Esophagus squamous epithelium (tissue), 5 donors: ENCODE data around the gene TRIOBP. TPM values are rescaled to one million over a fixed set of nuclear protein-coding genes. Genes with fewer than 3 reads are reported as not detected.

Source experiments
- DNase-seq: peaks from one replicate; lab custom pipeline; 2025; lab: John Stamatoyannopoulos, UW
- H3K27ac ChIP-seq, 4 donors: fragments of 200-600 bp; sonication (generic); one replicate each; pipeline ENCODE4 v1.5.1; 2016 to 2019; ENCODE audit warnings: mild to moderate bottlenecking in 1 of 4
- H3K27me3 ChIP-seq, 4 donors: fragments of 200-600 bp; sonication (generic); 1 replicate in 3 of 4; 2 replicates in 1 of 4; pipeline versions ENCODE4 v1.5.1 to v1.6.0; 2017 to 2021; ENCODE audit warnings: antibody characterized with exemption in 1 of 4
- H3K36me3 ChIP-seq, 3 donors: fragments of 200-600 bp; sonication (generic); one replicate each; pipeline ENCODE4 v1.5.1; 2016 to 2019
- H3K4me1 ChIP-seq, 3 donors: fragments of 200-600 bp; sonication (generic); one replicate each; pipeline ENCODE4 v1.5.1; 2017 to 2019
- H3K4me3 ChIP-seq, 4 donors: fragments of 200-600 bp; sonication (generic); 1 replicate in 3 of 4; 2 replicates in 1 of 4; pipeline ENCODE4 v1.5.1; 2016 to 2019; ENCODE audit warnings: mild to moderate bottlenecking in 2 of 4, moderate library complexity in 1 of 4
- H3K9me3 ChIP-seq, 3 donors: fragments of 200-600 bp; sonication (generic); one replicate each; pipeline ENCODE4 v1.5.1; 2016 to 2019
- POLR2A ChIP-seq, 4 donors: fragments of 450-650 bp; IDR thresholded peaks; one replicate each; pipeline ENCODE4 v1.6.1; 2017; ENCODE audit warnings: antibody characterized with exemption in 4 of 4, mild to moderate bottlenecking in 4 of 4, moderate library complexity in 3 of 4
- WGBS, 2 donors: methylation state at CpG; one replicate each; pipeline ENCODE4 v1.1.5; 2018; 5-methylcytosine and 5-hydroxymethylcytosine counted together
- intact Hi-C: fragments of 100-400 bp; cut with DNase I; formaldehyde crosslinking; loops from one replicate; pipeline ENCODE4 v1.15.0; 2022
- total RNA-seq, 4 donors: library from RNA; depleted of rRNA; stranded (reverse); fragments of >200 nt; gene quantifications; one replicate each; pipeline ENCODE4 v1.1.0, GENCODE V29; 2016
- TF ChIP-seq, protein P1 (sequence below), 6 experiments: fragments of 450-650 bp in 4 of 6; fragments of 200-600 bp in 2 of 6; sonication (generic) in 2 of 6; IDR thresholded peaks; one replicate each; pipeline ENCODE4 v1.5.1; 2016 to 2019; ENCODE audit warnings: antibody characterized with exemption in 6 of 6, mild to moderate bottlenecking in 4 of 6, moderate library complexity in 4 of 6
- donor health status: DM: yes; HTN: yes; CAD: no.

The TRIOBP gene
- total RNA-seq, 4 donors from 2014 or later = 67.6 to 149 (median 108) TPM

DNA sequence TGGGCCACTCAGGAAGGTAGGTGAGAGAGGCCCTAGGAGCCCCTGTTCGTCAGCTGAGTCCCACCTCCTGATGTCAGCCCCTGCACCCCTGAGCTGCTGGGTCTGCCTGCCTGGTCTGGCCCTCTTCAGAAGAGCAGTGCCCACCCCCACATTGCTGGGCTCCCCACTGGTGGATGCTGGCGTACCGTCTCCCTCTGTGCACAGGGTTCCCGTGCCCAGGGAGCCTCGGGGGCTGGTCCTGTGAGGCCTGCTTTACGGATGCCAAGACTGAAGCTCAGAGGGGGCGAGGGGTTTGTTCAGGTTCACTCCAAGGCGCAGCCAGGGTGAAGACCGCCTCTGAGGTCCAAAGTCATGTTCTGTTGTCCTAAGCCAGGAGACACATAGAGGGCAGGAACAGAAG lies 66.2 kb downstream of the TRIOBP start:
- Histone ChIP-seq H3K4me3 (no peak overlapping the region), H3K27ac (peak overlapping the region in 3 of 4 donors; percentile 26 to 67 (median 66)), H3K36me3 (peaks cover 16 to 100% (median 43%) of the 10 kb centered on the region in 3 donors), H3K27me3 (no peaks in the 10 kb centered on the region), H3K9me3 (no peaks in the 10 kb centered on the region), H3K4me1 (peaks cover 0 to 19% (median 4%) of the 10 kb centered on the region in 3 donors)
- intact Hi-C loops = no loop called here
- DNase-seq = no peak
- WGBS, 2 donors = 84 to 88% methylated on average over 3 to 5 of the region's 9 CpGs
- TF ChIP-seq, protein P1, sequence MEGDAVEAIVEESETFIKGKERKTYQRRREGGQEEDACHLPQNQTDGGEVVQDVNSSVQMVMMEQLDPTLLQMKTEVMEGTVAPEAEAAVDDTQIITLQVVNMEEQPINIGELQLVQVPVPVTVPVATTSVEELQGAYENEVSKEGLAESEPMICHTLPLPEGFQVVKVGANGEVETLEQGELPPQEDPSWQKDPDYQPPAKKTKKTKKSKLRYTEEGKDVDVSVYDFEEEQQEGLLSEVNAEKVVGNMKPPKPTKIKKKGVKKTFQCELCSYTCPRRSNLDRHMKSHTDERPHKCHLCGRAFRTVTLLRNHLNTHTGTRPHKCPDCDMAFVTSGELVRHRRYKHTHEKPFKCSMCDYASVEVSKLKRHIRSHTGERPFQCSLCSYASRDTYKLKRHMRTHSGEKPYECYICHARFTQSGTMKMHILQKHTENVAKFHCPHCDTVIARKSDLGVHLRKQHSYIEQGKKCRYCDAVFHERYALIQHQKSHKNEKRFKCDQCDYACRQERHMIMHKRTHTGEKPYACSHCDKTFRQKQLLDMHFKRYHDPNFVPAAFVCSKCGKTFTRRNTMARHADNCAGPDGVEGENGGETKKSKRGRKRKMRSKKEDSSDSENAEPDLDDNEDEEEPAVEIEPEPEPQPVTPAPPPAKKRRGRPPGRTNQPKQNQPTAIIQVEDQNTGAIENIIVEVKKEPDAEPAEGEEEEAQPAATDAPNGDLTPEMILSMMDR (IDR thresholded peaks at IDR 0.05) = no peak
- no peak for TF ChIP-seq POLR2A (IDR thresholded peaks at IDR 0.05)

DNA sequence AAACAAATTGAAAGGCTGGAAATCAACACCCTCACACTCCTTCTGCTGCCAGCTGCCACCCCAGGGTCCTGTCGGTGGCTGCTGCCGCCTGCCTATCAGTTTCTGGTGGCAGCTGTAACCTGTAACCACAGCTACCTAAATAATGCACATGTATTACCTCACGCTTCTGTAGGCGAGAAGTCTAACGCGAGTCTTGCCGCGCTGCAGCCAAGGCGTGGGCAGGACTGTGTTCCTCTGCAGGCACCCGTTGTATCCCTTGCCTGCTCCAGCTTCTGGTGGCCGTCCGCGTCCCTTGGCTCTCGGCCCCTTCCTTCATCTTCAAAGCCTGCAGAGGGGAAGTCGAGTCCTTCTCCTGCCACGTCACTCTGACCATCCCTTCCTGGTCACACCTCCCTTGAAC lies 66.8 kb downstream of the TRIOBP start:
- Histone ChIP-seq H3K27ac (no peak overlapping the region), H3K27me3 (no peaks in the 10 kb centered on the region), H3K4me1 (peaks cover 0 to 19% (median 4%) of the 10 kb centered on the region in 3 donors), H3K36me3 (peaks cover 22 to 100% (median 38%) of the 10 kb centered on the region in 3 donors), H3K4me3 (no peak overlapping the region), H3K9me3 (no peaks in the 10 kb centered on the region)
- DNase-seq = no peak
- TF ChIP-seq, protein P1 (IDR thresholded peaks at IDR 0.05) = no peak
- TF ChIP-seq POLR2A (IDR thresholded peaks at IDR 0.05) = no peak
- WGBS, 2 donors = 88 to 92% methylated on average over 16 of the region's 16 CpGs
- intact Hi-C loops = no loop called here

DNA sequence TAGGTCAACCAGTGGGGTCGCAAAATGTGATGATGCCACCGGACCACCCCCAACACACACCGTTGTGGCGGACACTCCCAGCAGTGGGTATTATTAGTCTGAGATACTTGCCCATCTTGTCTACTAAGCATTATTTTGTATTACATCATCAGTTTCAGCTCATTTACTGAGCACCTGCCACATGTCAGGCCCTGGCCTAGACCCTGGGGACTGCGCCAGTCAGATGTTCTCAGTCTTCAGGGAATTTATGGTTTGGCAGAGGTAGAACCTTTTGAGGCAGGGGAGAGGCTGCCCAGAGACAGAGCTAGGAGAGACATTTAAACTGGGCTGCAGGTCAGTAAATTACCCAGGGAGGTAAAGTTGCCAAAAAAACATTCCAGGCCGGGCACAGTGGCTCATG lies 67.8 kb downstream of the TRIOBP start:
- Histone ChIP-seq H3K36me3 (peaks cover 24 to 100% (median 37%) of the 10 kb centered on the region in 3 donors), H3K27me3 (no peaks in the 10 kb centered on the region), H3K9me3 (no peaks in the 10 kb centered on the region), H3K4me3 (no peak overlapping the region), H3K4me1 (peaks cover 0 to 19% (median 4%) of the 10 kb centered on the region in 3 donors), H3K27ac (no peak overlapping the region)
- WGBS, 2 donors = 79 to 88% methylated on average over 5 to 6 of the region's 6 CpGs
- TF ChIP-seq, protein P1 (IDR thresholded peaks at IDR 0.05) = no peak
- TF ChIP-seq POLR2A (IDR thresholded peaks at IDR 0.05) = no peak
- intact Hi-C loops = no loop called here
- DNase-seq = no peak

DNA sequence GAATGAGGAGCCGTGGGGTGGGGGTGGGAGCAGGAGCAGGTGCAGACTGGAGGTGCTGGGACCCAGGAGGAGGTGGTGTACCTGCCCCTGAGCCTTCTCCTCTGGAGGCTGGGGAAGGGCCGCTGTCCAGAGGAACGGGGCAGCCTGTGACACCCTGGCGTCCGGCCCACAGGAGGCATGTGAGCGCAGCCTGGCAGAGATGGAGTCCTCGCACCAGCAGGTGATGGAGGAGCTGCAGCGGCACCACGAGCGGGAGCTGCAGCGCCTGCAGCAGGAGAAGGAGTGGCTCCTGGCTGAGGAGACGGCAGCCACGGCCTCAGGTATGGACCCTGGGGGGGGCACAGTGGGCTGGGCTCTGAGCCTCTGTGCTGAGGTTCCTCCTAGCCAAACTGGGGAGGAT lies 68.7 kb downstream of the TRIOBP start:
- intact Hi-C loops = no loop called here
- Histone ChIP-seq H3K36me3 (peaks cover 24 to 100% (median 37%) of the 10 kb centered on the region in 3 donors), H3K27me3 (no peaks in the 10 kb centered on the region), H3K4me1 (peaks cover 0 to 23% (median 4%) of the 10 kb centered on the region in 3 donors), H3K27ac (no peak overlapping the region), H3K4me3 (no peak overlapping the region), H3K9me3 (no peaks in the 10 kb centered on the region)
- WGBS, 2 donors = 86 to 96% methylated on average over 7 to 8 of the region's 13 CpGs
- TF ChIP-seq, protein P1 (IDR thresholded peaks at IDR 0.05) = no peak
- TF ChIP-seq POLR2A (IDR thresholded peaks at IDR 0.05) = no peak
- DNase-seq = no peak

DNA sequence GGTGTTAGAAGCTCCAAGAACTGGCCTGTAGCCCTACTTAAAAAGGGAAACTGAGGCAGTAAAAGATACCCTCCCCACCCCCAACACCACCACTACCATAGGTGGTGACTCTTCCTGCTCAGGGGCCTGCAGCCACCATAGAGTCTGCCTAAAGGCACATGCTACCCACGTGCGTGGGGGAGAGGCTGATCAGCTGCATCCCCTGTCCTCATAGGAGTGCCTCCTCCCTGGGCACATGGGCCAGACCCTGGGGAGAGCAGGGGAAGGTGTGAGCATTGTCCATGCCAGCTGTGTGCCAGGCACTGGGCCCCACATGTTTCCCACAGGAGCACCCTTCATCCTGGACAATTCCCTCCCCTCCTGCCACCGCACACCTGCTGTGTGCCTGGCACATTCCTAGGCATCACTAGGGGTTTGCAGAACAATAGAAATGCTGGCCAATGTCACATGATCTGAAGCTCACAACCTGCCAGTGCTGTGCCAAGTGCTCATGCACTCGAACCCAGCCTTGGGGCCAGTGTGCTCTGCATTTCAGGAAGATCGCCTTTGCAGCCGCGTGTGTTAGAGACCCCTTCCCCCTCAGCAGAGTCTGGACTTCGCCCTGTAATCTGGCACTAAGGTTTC lies 69.2 kb downstream of the TRIOBP start:
- no peak overlapping the region for H3K27ac ChIP-seq
- H3K4me1 ChIP-seq = peaks cover 0 to 28% (median 4%) of the 10 kb centered on the region in 3 donors
- peaks cover 24 to 100% (median 38%) of the 10 kb centered on the region in 3 donors for H3K36me3 ChIP-seq
- TF ChIP-seq, protein P1 (IDR thresholded peaks at IDR 0.05) = no peak
- no peak for TF ChIP-seq POLR2A (IDR thresholded peaks at IDR 0.05)
- 81 to 92% methylated on average over 2 to 4 of the region's 8 CpGs for WGBS, 2 donors
- H3K9me3 ChIP-seq = no peaks in the 10 kb centered on the region
- no peak for DNase-seq
- no peak overlapping the region for H3K4me3 ChIP-seq
- intact Hi-C loops = no loop called here
- no peaks in the 10 kb centered on the region for H3K27me3 ChIP-seq
